GM19023 (cell line): ENCODE measurements around the gene TOP2B.

Source experiments
- ATAC-seq: cut with Tn5 transposase; IDR thresholded peaks from one replicate; pipeline ENCODE4 v1.9.1; 2021; ENCODE audit warnings: mild to moderate bottlenecking, moderate library complexity; ENCODE audit not compliant: unreplicated experiment

TOP2B gene

GRCh38 chr3:25566358-25566920 lies 98.3 kb downstream of the TOP2B start:
- no peak for ATAC-seq

GRCh38 chr3:25565807-25566206 lies 98.9 kb downstream of the TOP2B start:
- ATAC-seq = no peak

- no peak for ATAC-seq
Observed at GRCh38 chr3:25564075-25564474, 100.6 kb downstream of the TOP2B start.

GRCh38 chr3:25563601-25564000 lies 101.1 kb downstream of the TOP2B start:
- ATAC-seq = no peak

GRCh38 chr3:25558796-25559195 lies 105.9 kb downstream of the TOP2B start:
- no peak for ATAC-seq

- no peak for ATAC-seq
Observed at GRCh38 chr3:25558121-25558520, 106.6 kb downstream of the TOP2B start.

- no peak for ATAC-seq
Observed at GRCh38 chr3:25557694-25558093, 107.0 kb downstream of the TOP2B start.

GRCh38 chr3:25556447-25556846 lies 108.3 kb downstream of the TOP2B start:
- no peak for ATAC-seq

GRCh38 chr3:25555695-25556437 lies 108.8 kb downstream of the TOP2B start:
- ATAC-seq = no peak

GRCh38 chr3:25554376-25554775 lies 110.3 kb downstream of the TOP2B start:
- no peak for ATAC-seq

- ATAC-seq = no peak
Observed at GRCh38 chr3:25552251-25552650, 112.5 kb downstream of the TOP2B start.

- no peak for ATAC-seq
Observed at GRCh38 chr3:25548836-25549235, 115.9 kb downstream of the TOP2B start.

- ATAC-seq = no peak
Observed at GRCh38 chr3:25547943-25548674, 116.6 kb downstream of the TOP2B start.
